ENCODE results near the gene MYO18A.

The MYO18A gene

DNA sequence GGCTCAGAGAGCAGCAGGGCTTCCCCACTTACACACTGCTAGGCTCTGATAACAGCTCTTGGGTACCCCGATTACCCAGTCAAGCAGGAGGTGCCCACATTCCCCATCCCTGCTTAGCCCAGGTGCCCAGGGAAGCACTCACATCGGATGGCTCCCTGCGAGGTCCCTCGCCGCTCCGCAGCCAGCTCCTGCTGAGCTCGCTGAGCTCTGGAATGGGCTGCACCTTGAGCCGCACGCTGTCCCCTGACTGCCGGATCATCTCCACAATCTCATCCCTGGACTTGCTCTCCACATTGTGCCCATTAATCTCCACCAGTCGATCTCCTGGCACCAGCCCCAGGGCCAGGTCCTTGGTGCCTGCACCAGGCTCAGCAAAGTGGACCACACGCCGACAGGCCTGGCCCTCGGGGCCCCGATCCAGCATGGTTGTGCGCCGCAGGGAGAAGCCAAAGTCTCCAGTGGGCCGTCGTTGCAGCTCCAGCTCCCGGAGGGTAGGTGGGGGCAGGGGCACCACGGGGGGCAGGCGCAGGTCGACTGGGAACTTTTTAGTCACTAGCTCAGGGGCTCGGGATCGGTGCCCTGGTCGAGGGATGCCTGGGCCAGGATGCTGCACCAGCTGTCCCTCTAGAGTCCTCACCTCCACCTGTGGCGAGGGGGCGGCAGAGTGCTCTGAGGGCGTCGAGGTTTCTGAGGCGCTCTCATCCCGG lies 14.2 kb downstream of the MYO18A start:
- no peak for DNase-seq (ENCODE audit: low read depth)
- no peak overlapping the region for H3K4me3 ChIP-seq (ENCODE audit: control insufficient read depth, low read depth, low read length)
- TF ChIP-seq, protein P1, sequence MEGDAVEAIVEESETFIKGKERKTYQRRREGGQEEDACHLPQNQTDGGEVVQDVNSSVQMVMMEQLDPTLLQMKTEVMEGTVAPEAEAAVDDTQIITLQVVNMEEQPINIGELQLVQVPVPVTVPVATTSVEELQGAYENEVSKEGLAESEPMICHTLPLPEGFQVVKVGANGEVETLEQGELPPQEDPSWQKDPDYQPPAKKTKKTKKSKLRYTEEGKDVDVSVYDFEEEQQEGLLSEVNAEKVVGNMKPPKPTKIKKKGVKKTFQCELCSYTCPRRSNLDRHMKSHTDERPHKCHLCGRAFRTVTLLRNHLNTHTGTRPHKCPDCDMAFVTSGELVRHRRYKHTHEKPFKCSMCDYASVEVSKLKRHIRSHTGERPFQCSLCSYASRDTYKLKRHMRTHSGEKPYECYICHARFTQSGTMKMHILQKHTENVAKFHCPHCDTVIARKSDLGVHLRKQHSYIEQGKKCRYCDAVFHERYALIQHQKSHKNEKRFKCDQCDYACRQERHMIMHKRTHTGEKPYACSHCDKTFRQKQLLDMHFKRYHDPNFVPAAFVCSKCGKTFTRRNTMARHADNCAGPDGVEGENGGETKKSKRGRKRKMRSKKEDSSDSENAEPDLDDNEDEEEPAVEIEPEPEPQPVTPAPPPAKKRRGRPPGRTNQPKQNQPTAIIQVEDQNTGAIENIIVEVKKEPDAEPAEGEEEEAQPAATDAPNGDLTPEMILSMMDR (conservative IDR thresholded peaks at IDR 0.05; ENCODE audit: control insufficient read depth, insufficient read depth, low read depth, low read length), result no peak

DNA sequence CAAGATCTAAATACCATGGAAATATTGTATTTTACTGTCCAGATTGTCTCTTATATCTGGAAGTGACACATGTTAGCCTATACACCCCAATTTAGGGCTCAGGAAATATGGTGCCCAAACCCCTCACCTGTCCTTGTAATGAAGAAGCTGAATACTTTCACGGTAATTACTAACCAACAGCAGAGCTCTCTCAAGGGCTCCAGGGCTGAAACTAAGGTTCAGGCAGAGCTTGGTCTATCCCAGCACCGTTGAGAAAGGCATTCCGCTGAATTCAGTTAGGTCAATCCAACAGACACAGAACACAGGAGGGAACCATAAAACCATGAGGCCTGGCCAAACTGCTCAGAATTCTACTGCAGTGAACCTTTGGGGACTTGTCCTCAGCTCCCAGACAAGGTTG lies 14.9 kb downstream of the MYO18A start:
- TF ChIP-seq, protein P1 (conservative IDR thresholded peaks at IDR 0.05; ENCODE audit: control insufficient read depth, insufficient read depth, low read depth, low read length), result no peak
- no peak for DNase-seq (ENCODE audit: low read depth)
- no peak overlapping the region for H3K4me3 ChIP-seq (ENCODE audit: control insufficient read depth, low read depth, low read length)

GRCh38 chr17:29163563-29163962 lies 16.6 kb downstream of the MYO18A start:
- DNase-seq (ENCODE audit: low read depth), result no peak
- TF ChIP-seq, protein P1 (conservative IDR thresholded peaks at IDR 0.05; ENCODE audit: control insufficient read depth, insufficient read depth, low read depth, low read length), result no peak
- H3K4me3 ChIP-seq (ENCODE audit: control insufficient read depth, low read depth, low read length), result no peak overlapping the region

GRCh38 chr17:29162909-29163341 lies 17.3 kb downstream of the MYO18A start:
- TF ChIP-seq, protein P1 (conservative IDR thresholded peaks at IDR 0.05; ENCODE audit: control insufficient read depth, insufficient read depth, low read depth, low read length), result no peak
- peak; percentile 63 for DNase-seq (ENCODE audit: low read depth)
- H3K4me3 ChIP-seq (ENCODE audit: control insufficient read depth, low read depth, low read length), result no peak overlapping the region

- DNase-seq (ENCODE audit: low read depth), result no peak
- TF ChIP-seq, protein P1 (conservative IDR thresholded peaks at IDR 0.05; ENCODE audit: control insufficient read depth, insufficient read depth, low read depth, low read length), result no peak
- H3K4me3 ChIP-seq (ENCODE audit: control insufficient read depth, low read depth, low read length), result no peak overlapping the region
Observed at GRCh38 chr17:29162082-29162908, 17.9 kb downstream of the MYO18A start.

DNA sequence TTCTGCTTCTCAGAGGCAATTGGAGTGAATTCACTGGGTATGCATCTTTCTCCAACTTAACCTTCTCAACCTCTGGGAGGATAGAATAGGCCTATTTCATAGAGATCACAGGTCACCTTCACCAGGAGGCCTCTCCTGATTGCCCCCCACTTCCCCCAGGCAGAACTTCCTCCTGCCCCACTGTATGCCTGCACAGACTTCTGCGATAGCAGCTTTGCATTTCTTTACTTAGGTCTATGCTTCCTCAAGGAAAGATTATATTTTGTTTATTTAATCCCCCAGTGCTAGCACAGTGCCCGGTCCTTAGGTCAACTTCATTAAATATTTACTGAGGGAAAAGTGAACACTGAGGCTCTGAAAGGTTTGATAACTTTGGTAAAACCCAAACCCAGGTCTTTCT lies 19.9 kb downstream of the MYO18A start:
- DNase-seq (ENCODE audit: low read depth), result no peak

More for the DNA sequence above, 19.9 kb downstream of the MYO18A start:
- TF ChIP-seq, protein P1 (conservative IDR thresholded peaks at IDR 0.05; ENCODE audit: control insufficient read depth, insufficient read depth, low read depth, low read length), result no peak
- H3K4me3 ChIP-seq (ENCODE audit: control insufficient read depth, low read depth, low read length), result no peak overlapping the region
